HepG2 (cell line): ENCODE measurements around the gene UNCX.

Experiments
- BCLAF1 ChIP-seq: fragments of 450-650 bp; IDR thresholded peaks from 2 replicates; pipeline ENCODE4 v1.6.1; 2017; ENCODE audit warnings: mild to moderate bottlenecking
- FIP1L1 ChIP-seq: fragments of 200-400 bp; formaldehyde crosslinking; IDR thresholded peaks from 2 replicates; pipeline ENCODE4 v1.6.1; 2018; ENCODE audit warnings: low read depth, mild to moderate bottlenecking, low read length, moderate library complexity, borderline replicate concordance; ENCODE audit not compliant: insufficient read depth
- KMT2B ChIP-seq: IDR thresholded peaks from 2 replicates; pipeline ENCODE4 v1.6.1; 2016; ENCODE audit warnings: missing genetic modification reagents, missing compliant biosample characterization
- NFKB2 ChIP-seq: sonication (generic); formaldehyde crosslinking; IDR thresholded peaks from 2 replicates; pipeline ENCODE4 v1.4.0; 2020; ENCODE audit warnings: missing genetic modification reagents, borderline replicate concordance
- POLR2A ChIP-seq, 2 experiments: IDR thresholded peaks; 2 replicates each; pipeline ENCODE4 v1.6.1; 2011; ENCODE audit warnings: low read depth in 2 of 2, low read length in 2 of 2, mild to moderate bottlenecking in 1 of 2, moderate library complexity in 1 of 2; ENCODE audit not compliant: insufficient read depth in 1 of 2
- POLR2AphosphoS2 ChIP-seq: IDR thresholded peaks from 2 replicates; pipeline ENCODE4 v1.6.1; 2011; ENCODE audit warnings: low read depth, low read length, improper control_type of control experiment
- SMAD3 ChIP-seq: sonication (generic); formaldehyde crosslinking; IDR thresholded peaks from 2 replicates; pipeline ENCODE4 v1.4.0; 2020; ENCODE audit warnings: missing genetic modification reagents
- ZNF24 ChIP-seq: fragments of 450-650 bp; IDR thresholded peaks from 2 replicates; pipeline ENCODE4 v1.6.1; 2017; ENCODE audit warnings: antibody characterized with exemption, mild to moderate bottlenecking
- ZNF768 ChIP-seq: sonication (generic); formaldehyde crosslinking; IDR thresholded peaks from 2 replicates; pipeline ENCODE4 v1.4.0; 2020; ENCODE audit warnings: missing genetic modification reagents
- TF ChIP-seq, protein P1 (sequence below): sonication (generic); formaldehyde crosslinking; IDR thresholded peaks from 2 replicates; pipeline ENCODE4 v1.4.0; 2020; ENCODE audit warnings: missing genetic modification reagents
- TF ChIP-seq, protein P2 (sequence below): sonication (generic); formaldehyde crosslinking; IDR thresholded peaks from 2 replicates; pipeline ENCODE4 v1.4.0; 2020; ENCODE audit warnings: low read depth, mild to moderate bottlenecking, missing genetic modification reagents
- TF ChIP-seq, protein P3 (sequence below): sonication (generic); formaldehyde crosslinking; IDR thresholded peaks from 2 replicates; pipeline ENCODE4 v1.5.0; 2020; ENCODE audit warnings: mild to moderate bottlenecking, missing genetic modification reagents, moderate library complexity

DNA sequence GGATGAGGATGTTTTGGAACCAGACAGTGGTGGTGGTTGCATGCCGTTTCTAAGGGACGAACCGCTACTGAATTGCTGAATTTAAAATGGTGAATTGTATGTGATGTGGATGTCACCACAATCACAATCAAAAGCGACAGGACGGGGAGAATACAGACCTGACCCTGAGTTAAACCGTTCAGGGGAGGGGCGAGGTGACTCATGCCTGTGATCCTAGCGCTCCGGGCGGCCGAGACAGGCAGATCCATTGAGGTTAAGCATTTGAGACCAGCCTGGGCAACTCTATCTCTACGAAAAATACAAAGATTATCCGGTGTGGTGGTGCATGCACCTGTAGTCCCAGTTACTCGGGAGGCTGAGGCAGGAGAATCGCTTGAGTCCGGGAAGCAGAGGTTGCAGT lies 46.4 kb downstream of the UNCX start:
- no peak for TF ChIP-seq POLR2AphosphoS2
- no peak for TF ChIP-seq FIP1L1
- TF ChIP-seq NFKB2 (CRISPR knock-in tag), result no peak
- no peak for TF ChIP-seq SMAD3 (CRISPR knock-in tag)
- TF ChIP-seq, protein P1, sequence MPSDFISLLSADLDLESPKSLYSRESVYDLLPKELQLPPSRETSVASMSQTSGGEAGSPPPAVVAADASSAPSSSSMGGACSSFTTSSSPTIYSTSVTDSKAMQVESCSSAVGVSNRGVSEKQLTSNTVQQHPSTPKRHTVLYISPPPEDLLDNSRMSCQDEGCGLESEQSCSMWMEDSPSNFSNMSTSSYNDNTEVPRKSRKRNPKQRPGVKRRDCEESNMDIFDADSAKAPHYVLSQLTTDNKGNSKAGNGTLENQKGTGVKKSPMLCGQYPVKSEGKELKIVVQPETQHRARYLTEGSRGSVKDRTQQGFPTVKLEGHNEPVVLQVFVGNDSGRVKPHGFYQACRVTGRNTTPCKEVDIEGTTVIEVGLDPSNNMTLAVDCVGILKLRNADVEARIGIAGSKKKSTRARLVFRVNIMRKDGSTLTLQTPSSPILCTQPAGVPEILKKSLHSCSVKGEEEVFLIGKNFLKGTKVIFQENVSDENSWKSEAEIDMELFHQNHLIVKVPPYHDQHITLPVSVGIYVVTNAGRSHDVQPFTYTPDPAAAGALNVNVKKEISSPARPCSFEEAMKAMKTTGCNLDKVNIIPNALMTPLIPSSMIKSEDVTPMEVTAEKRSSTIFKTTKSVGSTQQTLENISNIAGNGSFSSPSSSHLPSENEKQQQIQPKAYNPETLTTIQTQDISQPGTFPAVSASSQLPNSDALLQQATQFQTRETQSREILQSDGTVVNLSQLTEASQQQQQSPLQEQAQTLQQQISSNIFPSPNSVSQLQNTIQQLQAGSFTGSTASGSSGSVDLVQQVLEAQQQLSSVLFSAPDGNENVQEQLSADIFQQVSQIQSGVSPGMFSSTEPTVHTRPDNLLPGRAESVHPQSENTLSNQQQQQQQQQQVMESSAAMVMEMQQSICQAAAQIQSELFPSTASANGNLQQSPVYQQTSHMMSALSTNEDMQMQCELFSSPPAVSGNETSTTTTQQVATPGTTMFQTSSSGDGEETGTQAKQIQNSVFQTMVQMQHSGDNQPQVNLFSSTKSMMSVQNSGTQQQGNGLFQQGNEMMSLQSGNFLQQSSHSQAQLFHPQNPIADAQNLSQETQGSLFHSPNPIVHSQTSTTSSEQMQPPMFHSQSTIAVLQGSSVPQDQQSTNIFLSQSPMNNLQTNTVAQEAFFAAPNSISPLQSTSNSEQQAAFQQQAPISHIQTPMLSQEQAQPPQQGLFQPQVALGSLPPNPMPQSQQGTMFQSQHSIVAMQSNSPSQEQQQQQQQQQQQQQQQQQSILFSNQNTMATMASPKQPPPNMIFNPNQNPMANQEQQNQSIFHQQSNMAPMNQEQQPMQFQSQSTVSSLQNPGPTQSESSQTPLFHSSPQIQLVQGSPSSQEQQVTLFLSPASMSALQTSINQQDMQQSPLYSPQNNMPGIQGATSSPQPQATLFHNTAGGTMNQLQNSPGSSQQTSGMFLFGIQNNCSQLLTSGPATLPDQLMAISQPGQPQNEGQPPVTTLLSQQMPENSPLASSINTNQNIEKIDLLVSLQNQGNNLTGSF (CRISPR knock-in tag), result no peak
- TF ChIP-seq BCLAF1, result no peak
- TF ChIP-seq, protein P2, sequence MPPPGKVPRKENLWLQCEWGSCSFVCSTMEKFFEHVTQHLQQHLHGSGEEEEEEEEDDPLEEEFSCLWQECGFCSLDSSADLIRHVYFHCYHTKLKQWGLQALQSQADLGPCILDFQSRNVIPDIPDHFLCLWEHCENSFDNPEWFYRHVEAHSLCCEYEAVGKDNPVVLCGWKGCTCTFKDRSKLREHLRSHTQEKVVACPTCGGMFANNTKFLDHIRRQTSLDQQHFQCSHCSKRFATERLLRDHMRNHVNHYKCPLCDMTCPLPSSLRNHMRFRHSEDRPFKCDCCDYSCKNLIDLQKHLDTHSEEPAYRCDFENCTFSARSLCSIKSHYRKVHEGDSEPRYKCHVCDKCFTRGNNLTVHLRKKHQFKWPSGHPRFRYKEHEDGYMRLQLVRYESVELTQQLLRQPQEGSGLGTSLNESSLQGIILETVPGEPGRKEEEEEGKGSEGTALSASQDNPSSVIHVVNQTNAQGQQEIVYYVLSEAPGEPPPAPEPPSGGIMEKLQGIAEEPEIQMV (CRISPR knock-in tag), result no peak
- TF ChIP-seq, protein P3, sequence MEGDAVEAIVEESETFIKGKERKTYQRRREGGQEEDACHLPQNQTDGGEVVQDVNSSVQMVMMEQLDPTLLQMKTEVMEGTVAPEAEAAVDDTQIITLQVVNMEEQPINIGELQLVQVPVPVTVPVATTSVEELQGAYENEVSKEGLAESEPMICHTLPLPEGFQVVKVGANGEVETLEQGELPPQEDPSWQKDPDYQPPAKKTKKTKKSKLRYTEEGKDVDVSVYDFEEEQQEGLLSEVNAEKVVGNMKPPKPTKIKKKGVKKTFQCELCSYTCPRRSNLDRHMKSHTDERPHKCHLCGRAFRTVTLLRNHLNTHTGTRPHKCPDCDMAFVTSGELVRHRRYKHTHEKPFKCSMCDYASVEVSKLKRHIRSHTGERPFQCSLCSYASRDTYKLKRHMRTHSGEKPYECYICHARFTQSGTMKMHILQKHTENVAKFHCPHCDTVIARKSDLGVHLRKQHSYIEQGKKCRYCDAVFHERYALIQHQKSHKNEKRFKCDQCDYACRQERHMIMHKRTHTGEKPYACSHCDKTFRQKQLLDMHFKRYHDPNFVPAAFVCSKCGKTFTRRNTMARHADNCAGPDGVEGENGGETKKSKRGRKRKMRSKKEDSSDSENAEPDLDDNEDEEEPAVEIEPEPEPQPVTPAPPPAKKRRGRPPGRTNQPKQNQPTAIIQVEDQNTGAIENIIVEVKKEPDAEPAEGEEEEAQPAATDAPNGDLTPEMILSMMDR (CRISPR knock-in tag), result no peak
- TF ChIP-seq ZNF768 (CRISPR knock-in tag), result no peak
- TF ChIP-seq POLR2A (IDR thresholded peaks at IDR 0.05; ENCODE audit: insufficient read depth in 1 of 2, low read depth in 2 of 2, low read length in 2 of 2), result no peak
- TF ChIP-seq KMT2B (CRISPR knock-in tag), result no peak
- no peak for TF ChIP-seq ZNF24
